ENCODE data around the gene STX12.

Gene STX12

GRCh38 chr1:27772932-27773825 is at the start of gene STX12:
Gene STX12 (plus strand): TSS chr1:27773219. CDS start chr1:27773308, 89 bp downstream.
- no peaks in the 10 kb centered on the region for H3K9me3 ChIP-seq (ENCODE audit: control insufficient read depth in 5 of 5, low read length in 5 of 5)
- H3K27ac ChIP-seq (ENCODE audit: low read depth, low read length): peak within 1 kb of the TSS; percentile 96
- H3K27me3 ChIP-seq (ENCODE audit: control insufficient read depth in 5 of 5, insufficient read depth in 4 of 5, low read length in 5 of 5): no peaks in the 10 kb centered on the region
- H3K9ac ChIP-seq (ENCODE audit: low read length in 5 of 5): peak within 1 kb of the TSS; percentile 95 to 99 (median 99)
- peaks cover 2 to 34% (median 26%) of the 10 kb centered on the region in 5 donors for H3K4me1 ChIP-seq (ENCODE audit: control insufficient read depth in 5 of 5, insufficient read depth in 5 of 5, low read length in 5 of 5)
- H3K36me3 ChIP-seq (ENCODE audit: control insufficient read depth in 5 of 5, insufficient read depth in 5 of 5, low read length in 5 of 5): peaks cover 0 to 9% (median 0%) of the 10 kb centered on the region in 5 donors
- H3K4me3 ChIP-seq (ENCODE audit: low read depth in 1 of 5, low read length in 5 of 5): peak within 1 kb of the TSS; percentile 83 to 98 (median 97)

- H3K4me1 ChIP-seq (ENCODE audit: control insufficient read depth in 5 of 5, insufficient read depth in 5 of 5, low read length in 5 of 5): peaks cover 6 to 24% (median 21%) of the 10 kb centered on the region in 5 donors
- peak overlapping the region; percentile 90 for H3K27ac ChIP-seq (ENCODE audit: low read depth, low read length)
- H3K27me3 ChIP-seq (ENCODE audit: control insufficient read depth in 5 of 5, insufficient read depth in 4 of 5, low read length in 5 of 5): peaks cover 0 to 2% (median 0%) of the 10 kb centered on the region in 5 donors
- peaks cover 3 to 16% (median 10%) of the 10 kb centered on the region in 5 donors for H3K36me3 ChIP-seq (ENCODE audit: control insufficient read depth in 5 of 5, insufficient read depth in 5 of 5, low read length in 5 of 5)
- peak overlapping the region; percentile 26 to 83 (median 63) for H3K9ac ChIP-seq (ENCODE audit: low read length in 5 of 5)
- H3K4me3 ChIP-seq (ENCODE audit: low read depth in 1 of 5, low read length in 5 of 5): peak overlapping the region; percentile 50 to 82 (median 69)
- H3K9me3 ChIP-seq (ENCODE audit: control insufficient read depth in 5 of 5, low read length in 5 of 5): no peaks in the 10 kb centered on the region
Observed at GRCh38 chr1:27724961-27725373, 48.1 kb upstream of the STX12 start.

GRCh38 chr1:27725374-27726172 is 47.4 kb upstream of the STX12 start, which contains the start of gene FAM76A:
Gene FAM76A (plus strand): TSS chr1:27725961. CDS start chr1:27726081, 120 bp downstream.
- Histone ChIP-seq H3K36me3 (ENCODE audit: control insufficient read depth in 5 of 5, insufficient read depth in 5 of 5, low read length in 5 of 5) (peaks cover 3 to 18% (median 11%) of the 10 kb centered on the region in 5 donors), H3K9ac (ENCODE audit: low read length in 5 of 5) (peak within 1 kb of the TSS; percentile 77 to 93 (median 85)), H3K27me3 (ENCODE audit: control insufficient read depth in 5 of 5, insufficient read depth in 4 of 5, low read length in 5 of 5) (peaks cover 0 to 2% (median 0%) of the 10 kb centered on the region in 5 donors), H3K27ac (ENCODE audit: low read depth, low read length) (peak within 1 kb of the TSS; percentile 90), H3K4me1 (ENCODE audit: control insufficient read depth in 5 of 5, insufficient read depth in 5 of 5, low read length in 5 of 5) (peaks cover 6 to 24% (median 21%) of the 10 kb centered on the region in 5 donors), H3K4me3 (ENCODE audit: low read depth in 1 of 5, low read length in 5 of 5) (peak within 1 kb of the TSS; percentile 80 to 86 (median 85)), H3K9me3 (ENCODE audit: control insufficient read depth in 5 of 5, low read length in 5 of 5) (no peaks in the 10 kb centered on the region)

- Histone ChIP-seq H3K27me3 (ENCODE audit: control insufficient read depth in 5 of 5, insufficient read depth in 4 of 5, low read length in 5 of 5) (peaks cover 0 to 2% (median 0%) of the 10 kb centered on the region in 5 donors), H3K27ac (ENCODE audit: low read depth, low read length) (peak overlapping the region; percentile 83), H3K36me3 (ENCODE audit: control insufficient read depth in 5 of 5, insufficient read depth in 5 of 5, low read length in 5 of 5) (peaks cover 3 to 19% (median 11%) of the 10 kb centered on the region in 5 donors)
Observed at GRCh38 chr1:27726173-27727044, 46.6 kb upstream of the STX12 start.

GRCh38 chr1:27727126-27727525 is 45.9 kb upstream of the STX12 start:
- Histone ChIP-seq H3K9ac (ENCODE audit: low read length in 5 of 5) (peak overlapping the region in 4 of 5 donors; percentile 77 to 93 (median 84)), H3K27me3 (ENCODE audit: control insufficient read depth in 5 of 5, insufficient read depth in 4 of 5, low read length in 5 of 5) (peaks cover 0 to 2% (median 0%) of the 10 kb centered on the region in 5 donors), H3K4me3 (ENCODE audit: low read depth in 1 of 5, low read length in 5 of 5) (peak overlapping the region in 3 of 5 donors; percentile 80 to 86 (median 86)), H3K36me3 (ENCODE audit: control insufficient read depth in 5 of 5, insufficient read depth in 5 of 5, low read length in 5 of 5) (peaks cover 3 to 21% (median 11%) of the 10 kb centered on the region in 5 donors), H3K9me3 (ENCODE audit: control insufficient read depth in 5 of 5, low read length in 5 of 5) (no peaks in the 10 kb centered on the region), H3K4me1 (ENCODE audit: control insufficient read depth in 5 of 5, insufficient read depth in 5 of 5, low read length in 5 of 5) (peaks cover 6 to 28% (median 21%) of the 10 kb centered on the region in 5 donors), H3K27ac (ENCODE audit: low read depth, low read length) (peak overlapping the region; percentile 83)

More at GRCh38 chr1:27726173-27727044, 46.6 kb upstream of the STX12 start:
- peak overlapping the region; percentile 77 to 93 (median 85) for H3K9ac ChIP-seq (ENCODE audit: low read length in 5 of 5)
- peak overlapping the region; percentile 60 to 86 (median 85) for H3K4me3 ChIP-seq (ENCODE audit: low read depth in 1 of 5, low read length in 5 of 5)
- H3K4me1 ChIP-seq (ENCODE audit: control insufficient read depth in 5 of 5, insufficient read depth in 5 of 5, low read length in 5 of 5): peaks cover 6 to 28% (median 21%) of the 10 kb centered on the region in 5 donors
- H3K9me3 ChIP-seq (ENCODE audit: control insufficient read depth in 5 of 5, low read length in 5 of 5): no peaks in the 10 kb centered on the region

- no peaks in the 10 kb centered on the region for H3K4me1 ChIP-seq (ENCODE audit: control insufficient read depth in 5 of 5, insufficient read depth in 5 of 5, low read length in 5 of 5)
- H3K9me3 ChIP-seq (ENCODE audit: control insufficient read depth in 5 of 5, low read length in 5 of 5): no peaks in the 10 kb centered on the region
- no peak overlapping the region for H3K9ac ChIP-seq (ENCODE audit: low read length in 5 of 5)
- no peak overlapping the region for H3K4me3 ChIP-seq (ENCODE audit: low read depth in 1 of 5, low read length in 5 of 5)
- H3K27ac ChIP-seq (ENCODE audit: low read depth, low read length): no peak overlapping the region
- H3K27me3 ChIP-seq (ENCODE audit: control insufficient read depth in 5 of 5, insufficient read depth in 4 of 5, low read length in 5 of 5): no peaks in the 10 kb centered on the region
- peaks cover 24 to 66% (median 51%) of the 10 kb centered on the region in 5 donors for H3K36me3 ChIP-seq (ENCODE audit: control insufficient read depth in 5 of 5, insufficient read depth in 5 of 5, low read length in 5 of 5)
Observed at GRCh38 chr1:27736252-27736651, 36.8 kb upstream of the STX12 start.

GRCh38 chr1:27741121-27741520 is 31.9 kb upstream of the STX12 start:
- H3K9me3 ChIP-seq (ENCODE audit: control insufficient read depth in 5 of 5, low read length in 5 of 5): no peaks in the 10 kb centered on the region
- peaks cover 28 to 61% (median 53%) of the 10 kb centered on the region in 5 donors for H3K36me3 ChIP-seq (ENCODE audit: control insufficient read depth in 5 of 5, insufficient read depth in 5 of 5, low read length in 5 of 5)

GRCh38 chr1:27744556-27744955 is 28.5 kb upstream of the STX12 start:
- no peaks in the 10 kb centered on the region for H3K4me1 ChIP-seq (ENCODE audit: control insufficient read depth in 5 of 5, insufficient read depth in 5 of 5, low read length in 5 of 5)
- no peak overlapping the region for H3K9ac ChIP-seq (ENCODE audit: low read length in 5 of 5)
- H3K9me3 ChIP-seq (ENCODE audit: control insufficient read depth in 5 of 5, low read length in 5 of 5): no peaks in the 10 kb centered on the region
- no peaks in the 10 kb centered on the region for H3K27me3 ChIP-seq (ENCODE audit: control insufficient read depth in 5 of 5, insufficient read depth in 4 of 5, low read length in 5 of 5)
- H3K36me3 ChIP-seq (ENCODE audit: control insufficient read depth in 5 of 5, insufficient read depth in 5 of 5, low read length in 5 of 5): peaks cover 29 to 64% (median 54%) of the 10 kb centered on the region in 5 donors
- H3K4me3 ChIP-seq (ENCODE audit: low read depth in 1 of 5, low read length in 5 of 5): no peak overlapping the region
- no peak overlapping the region for H3K27ac ChIP-seq (ENCODE audit: low read depth, low read length)

More at GRCh38 chr1:27741121-27741520, 31.9 kb upstream of the STX12 start:
- Histone ChIP-seq H3K9ac (ENCODE audit: low read length in 5 of 5) (no peak overlapping the region), H3K4me3 (ENCODE audit: low read depth in 1 of 5, low read length in 5 of 5) (no peak overlapping the region), H3K4me1 (ENCODE audit: control insufficient read depth in 5 of 5, insufficient read depth in 5 of 5, low read length in 5 of 5) (no peaks in the 10 kb centered on the region), H3K27me3 (ENCODE audit: control insufficient read depth in 5 of 5, insufficient read depth in 4 of 5, low read length in 5 of 5) (no peaks in the 10 kb centered on the region), H3K27ac (ENCODE audit: low read depth, low read length) (no peak overlapping the region)

GRCh38 chr1:27745466-27745865 is 27.6 kb upstream of the STX12 start:
- Histone ChIP-seq H3K27me3 (ENCODE audit: control insufficient read depth in 5 of 5, insufficient read depth in 4 of 5, low read length in 5 of 5) (no peaks in the 10 kb centered on the region), H3K4me3 (ENCODE audit: low read depth in 1 of 5, low read length in 5 of 5) (no peak overlapping the region), H3K4me1 (ENCODE audit: control insufficient read depth in 5 of 5, insufficient read depth in 5 of 5, low read length in 5 of 5) (no peaks in the 10 kb centered on the region), H3K36me3 (ENCODE audit: control insufficient read depth in 5 of 5, insufficient read depth in 5 of 5, low read length in 5 of 5) (peaks cover 36 to 64% (median 55%) of the 10 kb centered on the region in 5 donors), H3K9ac (ENCODE audit: low read length in 5 of 5) (no peak overlapping the region), H3K9me3 (ENCODE audit: control insufficient read depth in 5 of 5, low read length in 5 of 5) (no peaks in the 10 kb centered on the region), H3K27ac (ENCODE audit: low read depth, low read length) (no peak overlapping the region)
